ENCODE results near the gene ACBD6. TPM values are rescaled to one million over a fixed set of nuclear protein-coding genes. Genes with fewer than 3 reads are reported as not detected.
"Not testable (repeated sequence)": the region's sequence is repeated elsewhere in the genome, so short reads cannot be mapped to it uniquely, and the experiment has no call there.

Gene ACBD6, protein sequence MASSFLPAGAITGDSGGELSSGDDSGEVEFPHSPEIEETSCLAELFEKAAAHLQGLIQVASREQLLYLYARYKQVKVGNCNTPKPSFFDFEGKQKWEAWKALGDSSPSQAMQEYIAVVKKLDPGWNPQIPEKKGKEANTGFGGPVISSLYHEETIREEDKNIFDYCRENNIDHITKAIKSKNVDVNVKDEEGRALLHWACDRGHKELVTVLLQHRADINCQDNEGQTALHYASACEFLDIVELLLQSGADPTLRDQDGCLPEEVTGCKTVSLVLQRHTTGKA
- total RNA-seq: 73.2 and 86.5 TPM in 2 replicates

- TF ChIP-seq CTCF (IDR thresholded peaks at IDR 0.05; ENCODE audit: insufficient read depth, low read length, poor library complexity, severe bottlenecking): no peak
- Histone ChIP-seq H3K4me3 (ENCODE audit: low read depth, low read length) (peak within 1 kb of the TSS; percentile 89), H3K36me3 (ENCODE audit: control insufficient read depth, insufficient read depth, low read length) (no peaks in the 10 kb centered on the region), H3K27me3 (ENCODE audit: control insufficient read depth, insufficient read depth, low read length) (no peaks in the 10 kb centered on the region)
- DNase-seq (ENCODE audit: low read depth): no peak
Observed at GRCh38 chr1:180502361-180503279, at the start of gene ACBD6. Gene ACBD6, minus strand, starts transcription at chr1:180502577. Its CDS starts 311 bp downstream, at chr1:180502266.

GRCh38 chr1:180551997-180552396 lies 49.6 kb upstream of the ACBD6 start:
- H3K27me3 ChIP-seq (ENCODE audit: control insufficient read depth, insufficient read depth, low read length): no peaks in the 10 kb centered on the region
- no peaks in the 10 kb centered on the region for H3K36me3 ChIP-seq (ENCODE audit: control insufficient read depth, insufficient read depth, low read length)
- no peak overlapping the region for H3K4me3 ChIP-seq (ENCODE audit: low read depth, low read length)
- no peak for TF ChIP-seq CTCF (IDR thresholded peaks at IDR 0.05; ENCODE audit: insufficient read depth, low read length, poor library complexity, severe bottlenecking)
- DNase-seq (ENCODE audit: low read depth): no peak

GRCh38 chr1:180550241-180550640 lies 47.9 kb upstream of the ACBD6 start:
- no peak overlapping the region for H3K4me3 ChIP-seq (ENCODE audit: low read depth, low read length)
- H3K27me3 ChIP-seq (ENCODE audit: control insufficient read depth, insufficient read depth, low read length): no peaks in the 10 kb centered on the region
- no peaks in the 10 kb centered on the region for H3K36me3 ChIP-seq (ENCODE audit: control insufficient read depth, insufficient read depth, low read length)
- TF ChIP-seq CTCF (IDR thresholded peaks at IDR 0.05; ENCODE audit: insufficient read depth, low read length, poor library complexity, severe bottlenecking): no peak
- DNase-seq (ENCODE audit: low read depth): no peak

- not testable (repeated sequence) for DNase-seq (ENCODE audit: low read depth); H3K36me3 ChIP-seq (ENCODE audit: control insufficient read depth, insufficient read depth, low read length); H3K4me3 ChIP-seq (ENCODE audit: low read depth, low read length); H3K27me3 ChIP-seq (ENCODE audit: control insufficient read depth, insufficient read depth, low read length)
Observed at GRCh38 chr1:180549770-180550169, 47.4 kb upstream of the ACBD6 start.

- no peak for TF ChIP-seq CTCF (IDR thresholded peaks at IDR 0.05; ENCODE audit: insufficient read depth, low read length, poor library complexity, severe bottlenecking)
- no peak overlapping the region for H3K4me3 ChIP-seq (ENCODE audit: low read depth, low read length)
- no peaks in the 10 kb centered on the region for H3K36me3 ChIP-seq (ENCODE audit: control insufficient read depth, insufficient read depth, low read length)
- H3K27me3 ChIP-seq (ENCODE audit: control insufficient read depth, insufficient read depth, low read length): no peaks in the 10 kb centered on the region
- DNase-seq (ENCODE audit: low read depth): peak; percentile 56
Observed at GRCh38 chr1:180548686-180549317, 46.4 kb upstream of the ACBD6 start.

DNA sequence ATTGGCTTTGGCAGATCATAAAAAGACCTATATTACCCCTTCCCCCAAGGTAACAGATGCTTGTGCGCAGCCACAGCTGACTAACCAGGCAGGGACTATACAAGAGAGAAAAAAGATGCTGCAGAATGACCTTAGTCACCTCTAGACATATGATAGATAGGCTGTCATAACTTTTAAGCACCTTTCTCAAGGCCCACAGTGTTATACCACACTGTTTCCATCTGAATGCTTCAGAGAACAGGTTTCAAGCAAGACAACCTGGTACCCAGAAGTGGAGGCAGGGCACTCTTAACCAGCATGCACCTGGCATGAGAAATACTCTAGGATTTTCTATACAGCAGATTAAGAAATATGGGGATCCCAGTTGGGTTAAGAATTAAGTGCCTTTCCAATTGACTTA lies 43.6 kb upstream of the ACBD6 start:
- Histone ChIP-seq H3K36me3 (ENCODE audit: control insufficient read depth, insufficient read depth, low read length) (no peaks in the 10 kb centered on the region), H3K4me3 (ENCODE audit: low read depth, low read length) (no peak overlapping the region), H3K27me3 (ENCODE audit: control insufficient read depth, insufficient read depth, low read length) (no peaks in the 10 kb centered on the region)
- DNase-seq (ENCODE audit: low read depth): no peak
- no peak for TF ChIP-seq CTCF (IDR thresholded peaks at IDR 0.05; ENCODE audit: insufficient read depth, low read length, poor library complexity, severe bottlenecking)
